AG09319 (cell line): ENCODE results near the gene C9orf43.

Source experiments
- DNase-seq: peaks from one replicate; pipeline ENCODE4 v3.0.0-alpha.2; 2010; ENCODE audit warnings: low read depth; ENCODE audit errors: extremely low read depth
- CTCF ChIP-seq: IDR thresholded peaks from 2 replicates; pipeline ENCODE4 v1.5.1; 2011; ENCODE audit warnings: low read depth, mild to moderate bottlenecking, inconsistent platforms, low read length, moderate library complexity

The C9orf43 gene

DNA sequence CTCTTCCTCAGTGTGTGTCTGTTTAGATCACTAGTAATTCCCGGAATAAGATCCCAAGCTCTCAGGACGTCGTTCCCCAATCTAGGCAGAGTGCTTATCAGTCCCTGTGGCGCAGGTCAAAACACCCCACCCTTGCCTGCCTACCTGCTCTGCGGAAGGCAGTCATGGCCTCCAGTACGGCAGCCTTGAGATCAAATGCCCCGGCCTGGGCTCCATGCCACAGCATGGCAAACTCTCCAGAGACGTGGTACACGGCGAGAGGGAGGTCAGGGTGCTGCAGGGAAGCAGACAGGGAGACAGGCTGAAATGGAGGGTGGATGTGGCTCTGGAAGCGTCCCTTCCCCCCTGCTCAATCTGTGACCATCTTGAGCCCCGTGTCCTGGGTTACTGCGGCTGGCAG, 21.7 kb upstream of the C9orf43 start:
- no peak for TF ChIP-seq CTCF

GRCh38 chr9:113389451-113389850, 21.1 kb upstream of the C9orf43 start:
- TF ChIP-seq CTCF: no peak
- DNase-seq: no peak

More for the DNA sequence above, 21.7 kb upstream of the C9orf43 start:
- no peak for DNase-seq

DNA sequence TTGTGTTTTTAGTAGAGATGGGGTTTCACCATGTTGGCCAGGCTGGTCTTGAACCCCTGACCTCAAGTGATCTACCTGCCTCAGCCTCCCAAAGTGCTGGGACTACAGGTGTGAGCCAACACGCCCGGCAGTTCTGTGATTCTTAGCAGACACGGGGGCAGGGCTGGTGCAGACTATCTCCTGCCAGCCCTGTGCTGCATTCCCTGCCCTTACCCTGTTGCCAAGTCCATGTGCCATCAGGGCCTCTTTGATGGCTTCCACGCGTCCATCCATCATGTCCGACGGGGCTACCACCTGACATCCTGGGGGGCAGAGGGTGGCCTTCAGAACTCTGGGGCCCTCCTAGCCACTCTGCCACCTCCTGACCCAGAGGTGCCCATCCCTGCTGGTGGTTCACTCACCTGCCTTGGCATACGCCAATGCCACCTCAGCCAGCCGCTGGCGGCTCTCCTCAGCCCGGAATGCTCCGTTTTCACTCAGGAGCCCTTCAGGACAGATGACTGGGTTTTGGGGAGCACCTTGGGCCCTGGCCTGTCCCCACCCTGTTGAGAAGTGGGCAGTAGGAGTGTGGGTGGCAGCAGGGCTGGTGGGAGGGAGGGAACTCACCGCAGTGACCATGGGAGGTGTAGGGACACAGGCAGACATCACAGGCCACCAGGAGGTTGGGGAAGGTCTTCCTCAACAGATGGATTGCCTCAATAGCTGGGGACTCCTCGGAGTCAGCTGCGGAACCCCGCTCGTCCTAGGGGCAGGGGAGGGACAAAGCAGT, 20.2 kb upstream of the C9orf43 start:
- DNase-seq: no peak
- no peak for TF ChIP-seq CTCF

DNA sequence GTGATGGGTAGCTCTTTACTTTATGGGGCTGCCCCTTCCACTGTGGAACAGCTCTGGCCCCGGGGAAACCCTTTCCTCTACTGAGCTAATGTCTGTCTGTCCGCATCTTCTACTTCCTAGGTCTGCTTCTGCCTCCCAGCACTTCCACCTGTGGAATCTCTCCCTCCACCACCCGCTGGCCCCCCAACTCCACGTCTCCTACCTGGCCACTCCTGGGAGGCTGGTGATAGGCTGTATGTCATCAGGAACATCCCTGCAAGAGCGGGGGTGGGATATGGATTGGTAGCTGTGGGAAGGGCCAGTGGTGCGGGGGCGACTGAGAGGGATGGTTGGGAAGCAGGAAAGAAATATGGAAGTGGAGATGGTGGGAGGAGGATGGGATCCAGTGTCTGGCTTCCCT, 18.6 kb upstream of the C9orf43 start:
- TF ChIP-seq CTCF: no peak
- DNase-seq: no peak

DNA sequence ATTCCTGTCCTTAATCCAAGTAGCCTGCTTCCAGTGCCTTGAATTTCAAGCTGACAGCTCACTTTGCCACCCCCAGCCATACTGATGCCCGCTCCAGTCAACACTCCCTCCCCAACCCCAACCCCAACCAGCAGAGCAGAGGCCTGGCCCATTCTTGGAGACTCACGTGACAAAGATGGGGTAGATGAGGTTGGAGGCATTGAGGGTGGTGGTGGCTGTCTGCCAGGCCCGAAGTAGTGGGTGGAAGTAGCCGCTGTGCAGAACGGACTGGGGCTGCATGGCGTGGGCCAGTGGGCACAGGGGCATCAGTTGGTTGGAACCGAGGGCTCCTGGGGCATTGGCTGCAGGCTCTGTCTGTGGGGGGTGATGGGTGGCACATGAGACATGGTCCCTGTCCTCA, 17.3 kb upstream of the C9orf43 start:
- DNase-seq: no peak
- TF ChIP-seq CTCF: no peak

- TF ChIP-seq CTCF: no peak
- no peak for DNase-seq
These were observed 15.3 kb upstream of the C9orf43 start for GRCh38 chr9:113395000-113395861.

- no peak for DNase-seq
- no peak for TF ChIP-seq CTCF
These were observed 13.3 kb upstream of the C9orf43 start for GRCh38 chr9:113397203-113397631.
